M059J (cell line): Measurements from ENCODE around the gene TMEM119. TPM values are rescaled to one million over a fixed set of nuclear protein-coding genes. Genes with fewer than 3 reads are reported as not detected.
"Not testable (repeated sequence)": the region's sequence is repeated elsewhere in the genome, so short reads cannot be mapped to it uniquely, and the experiment has no call there.

ENCODE experiments used
- DNase-seq: peaks from one replicate; pipeline ENCODE4 v3.0.0-alpha.2; 2012; ENCODE audit warnings: low read depth
- total RNA-seq: library from RNA; depleted of rRNA; stranded (reverse); fragments of >200 nt; shearing (Covaris generic); gene quantifications from 2 replicates; pipeline ENCODE4 v1.2.3, GENCODE V29; 2014

TMEM119 gene
- total RNA-seq, 1 experiment from 2014 or later, result 0.05 TPM

GRCh38 chr12:108585864-108586263 is 12.0 kb downstream of the TMEM119 start:
- DNase-seq, result no peak

GRCh38 chr12:108584456-108585065 is 13.3 kb downstream of the TMEM119 start:
- DNase-seq, result no peak

GRCh38 chr12:108583991-108584390 is 13.9 kb downstream of the TMEM119 start:
- no peak for DNase-seq

- no peak for DNase-seq
These were observed 14.7 kb downstream of the TMEM119 start for GRCh38 chr12:108582978-108583770.

- no peak for DNase-seq
These were observed 15.4 kb downstream of the TMEM119 start for GRCh38 chr12:108582509-108582908.

- no peak for DNase-seq
These were observed 16.3 kb downstream of the TMEM119 start for GRCh38 chr12:108581311-108582227.

GRCh38 chr12:108580531-108580930 is 17.4 kb downstream of the TMEM119 start:
- DNase-seq, result no peak

GRCh38 chr12:108578813-108579212 is 19.1 kb downstream of the TMEM119 start:
- DNase-seq, result no peak

GRCh38 chr12:108578264-108578663 is 19.6 kb downstream of the TMEM119 start:
- no peak for DNase-seq

GRCh38 chr12:108577458-108577857 is 20.4 kb downstream of the TMEM119 start:
- no peak for DNase-seq

GRCh38 chr12:108576660-108577234 is 21.1 kb downstream of the TMEM119 start:
- no peak for DNase-seq

- no peak for DNase-seq
These were observed 22.5 kb downstream of the TMEM119 start for GRCh38 chr12:108575199-108575912.

- not testable (repeated sequence) for DNase-seq
These were observed 23.6 kb downstream of the TMEM119 start for GRCh38 chr12:108574276-108574675.

GRCh38 chr12:108573317-108573716 is 24.6 kb downstream of the TMEM119 start:
- no peak for DNase-seq

GRCh38 chr12:108572166-108572790 is 25.6 kb downstream of the TMEM119 start:
- DNase-seq, result peak; percentile 40

GRCh38 chr12:108571609-108572165 is 26.2 kb downstream of the TMEM119 start:
- no peak for DNase-seq

- DNase-seq, result peak; percentile 51
These were observed 26.9 kb downstream of the TMEM119 start for GRCh38 chr12:108570743-108571608.

- DNase-seq, result no peak
These were observed 29.3 kb downstream of the TMEM119 start for GRCh38 chr12:108568338-108569154.
